ENCODE measurements around the gene SERPINA3.

GRCh38 chr14:94643316-94644101 is 31.3 kb downstream of the SERPINA3 start:
- TF ChIP-seq CTCF (conservative IDR thresholded peaks at IDR 0.05 in 1 of 2, IDR thresholded peaks at IDR 0.05 in 1 of 2; ENCODE audit: extremely low read depth in 1 of 2, insufficient read depth in 1 of 2, low read depth in 1 of 2, low read length in 2 of 2) = no peak
- TF ChIP-seq EZH2 (IDR thresholded peaks at IDR 0.05; ENCODE audit: borderline replicate concordance, low read length) = no peak
